Memory B cell (primary cell): Measurements from ENCODE around the gene PTAFR.

Experiments
- ATAC-seq: fragments of 150-1000 bp; cut with Tn5 transposase; 2 replicates; pipeline ENCODE4 v1.10.0; 2021; ENCODE audit warnings: low read depth, mild to moderate bottlenecking, moderate library complexity
- DNase-seq, 2 donors: peaks; one replicate each; pipeline ENCODE4 v3.0.0; 2022; ENCODE audit warnings: low spot score in 2 of 2
- H3K27ac Mint-ChIP-seq: one replicate; pipeline ENCODE4 v1.8.0; 2022; ENCODE audit warnings: mild to moderate bottlenecking, moderate library complexity, mixed read lengths
- H3K27me3 Mint-ChIP-seq: one replicate; pipeline ENCODE4 v1.8.0; 2022; ENCODE audit warnings: mixed read lengths
- H3K36me3 Mint-ChIP-seq: one replicate; pipeline ENCODE4 v1.8.0; 2022; ENCODE audit warnings: mild to moderate bottlenecking, mixed read lengths
- H3K4me1 Mint-ChIP-seq: one replicate; pipeline ENCODE4 v1.8.0; 2022; ENCODE audit warnings: mixed read lengths
- H3K4me3 Mint-ChIP-seq: one replicate; pipeline ENCODE4 v1.8.0; 2022; ENCODE audit warnings: mild to moderate bottlenecking, moderate library complexity, mixed read lengths
- H3K9me3 Mint-ChIP-seq: one replicate; pipeline ENCODE4 v1.8.0; 2022; ENCODE audit warnings: mixed read lengths

The PTAFR gene, protein sequence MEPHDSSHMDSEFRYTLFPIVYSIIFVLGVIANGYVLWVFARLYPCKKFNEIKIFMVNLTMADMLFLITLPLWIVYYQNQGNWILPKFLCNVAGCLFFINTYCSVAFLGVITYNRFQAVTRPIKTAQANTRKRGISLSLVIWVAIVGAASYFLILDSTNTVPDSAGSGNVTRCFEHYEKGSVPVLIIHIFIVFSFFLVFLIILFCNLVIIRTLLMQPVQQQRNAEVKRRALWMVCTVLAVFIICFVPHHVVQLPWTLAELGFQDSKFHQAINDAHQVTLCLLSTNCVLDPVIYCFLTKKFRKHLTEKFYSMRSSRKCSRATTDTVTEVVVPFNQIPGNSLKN

DNA sequence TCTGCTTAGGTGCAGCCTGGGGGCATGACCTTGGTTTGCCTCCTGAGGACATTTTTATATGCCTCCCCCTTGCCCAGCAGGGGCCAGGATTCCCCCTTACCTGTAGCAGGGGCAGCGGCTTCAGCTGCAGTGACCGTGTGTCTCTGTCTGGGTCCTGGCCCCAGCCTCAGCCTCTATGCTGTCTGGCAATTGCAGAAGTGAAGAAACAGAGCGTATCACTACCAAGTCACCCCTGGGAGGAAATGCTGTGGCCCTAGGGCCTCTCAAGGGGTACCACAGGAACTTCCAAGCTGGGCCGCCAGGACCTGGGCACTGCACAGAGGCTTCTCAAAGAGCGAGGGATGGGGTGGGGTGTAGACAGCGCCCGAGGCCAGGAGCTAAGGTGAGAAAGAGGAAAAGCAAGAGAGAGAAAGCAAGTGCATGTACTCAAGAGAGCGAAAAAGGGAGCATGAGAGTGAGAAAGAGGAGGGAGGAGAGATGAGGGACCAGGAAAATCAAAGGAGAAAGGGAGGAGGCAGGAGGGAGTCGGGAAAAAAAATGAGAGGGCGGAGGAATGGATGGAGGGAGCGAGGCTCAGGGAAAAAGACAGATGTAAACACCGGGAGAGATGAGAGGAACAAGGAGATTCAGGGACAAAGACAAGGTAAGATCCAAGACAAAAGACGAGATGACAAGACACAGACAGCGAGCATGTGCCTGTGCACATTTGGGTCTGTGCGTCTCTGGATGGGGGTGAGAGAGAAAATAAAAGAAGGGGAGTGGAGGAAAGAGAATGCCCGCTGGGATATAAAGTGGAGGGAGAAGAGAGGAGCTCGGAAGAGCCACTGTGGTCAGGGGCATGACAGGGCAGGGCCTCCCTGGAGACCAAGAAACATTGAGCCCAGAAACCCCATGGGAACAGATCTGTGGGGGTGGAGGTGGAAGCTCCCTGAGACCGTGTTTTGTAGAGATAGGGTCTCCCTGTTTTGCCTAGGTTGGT is at the start of gene PTAFR:
TSS of gene PTAFR (minus strand) at position 199 of the 979 bp plus-strand sequence. CDS start 25,669 bp downstream, outside the sequence.
- Mint-ChIP-seq H3K27ac (peak within 1 kb of the TSS; percentile 67), H3K4me1 (peaks cover 59% of the 10 kb centered on the region), H3K36me3 (no peaks in the 10 kb centered on the region), H3K27me3 (no peaks in the 10 kb centered on the region), H3K9me3 (no peaks in the 10 kb centered on the region), H3K4me3 (peak within 1 kb of the TSS; percentile 87)
- peak; percentile 54 to 60 for DNase-seq
- peak; percentile 68 for ATAC-seq

DNA sequence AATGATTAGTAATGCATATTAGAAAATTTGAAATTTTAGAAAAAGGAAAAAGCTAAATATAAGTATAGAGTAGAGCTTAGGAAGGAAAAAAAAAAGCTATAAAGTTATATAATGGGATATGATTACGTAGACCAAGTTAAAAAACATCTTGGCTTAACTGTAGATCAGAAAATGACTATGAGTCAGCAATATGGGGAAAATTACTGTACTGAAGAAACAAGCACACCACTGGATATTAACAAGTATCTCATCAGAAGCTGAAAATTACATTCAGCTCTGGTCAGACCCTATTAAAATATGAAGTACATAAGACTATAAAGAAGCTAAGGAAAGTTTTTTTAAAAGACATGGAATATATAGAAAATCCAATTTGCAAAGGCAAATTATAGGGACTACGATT is 36.8 kb upstream of the PTAFR start:
- H3K36me3 Mint-ChIP-seq: peaks cover 8% of the 10 kb centered on the region
- no peaks in the 10 kb centered on the region for H3K9me3 Mint-ChIP-seq
- no peak overlapping the region for H3K4me3 Mint-ChIP-seq
- no peak overlapping the region for H3K27ac Mint-ChIP-seq
- ATAC-seq (no peak), DNase-seq (no peak)
- H3K27me3 Mint-ChIP-seq: no peaks in the 10 kb centered on the region
- peaks cover 6% of the 10 kb centered on the region for H3K4me1 Mint-ChIP-seq

DNA sequence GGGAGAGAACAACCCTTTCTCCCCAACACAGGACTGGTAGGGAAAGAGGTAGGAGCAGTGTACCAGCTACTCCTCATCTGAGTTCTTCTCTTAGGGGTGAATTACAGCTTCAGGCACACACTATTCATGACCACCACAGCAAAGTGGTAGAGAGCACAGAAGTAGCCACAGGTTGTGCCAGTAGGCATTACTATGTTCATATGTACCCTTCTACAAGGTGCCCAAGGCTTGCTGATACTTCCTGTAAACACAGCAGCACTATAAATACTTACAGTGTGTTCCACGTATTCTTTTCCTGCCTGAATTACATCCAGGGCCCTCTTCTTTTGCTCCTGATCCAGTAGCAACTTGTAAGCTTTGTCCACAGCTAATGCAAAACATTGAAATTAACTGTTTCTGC is 33.2 kb upstream of the PTAFR start:
- Mint-ChIP-seq H3K9me3 (no peaks in the 10 kb centered on the region), H3K27me3 (no peaks in the 10 kb centered on the region), H3K4me1 (peaks cover 7% of the 10 kb centered on the region), H3K4me3 (no peak overlapping the region), H3K27ac (no peak overlapping the region), H3K36me3 (peaks cover 10% of the 10 kb centered on the region)
- DNase-seq (no peak), ATAC-seq (no peak)

DNA sequence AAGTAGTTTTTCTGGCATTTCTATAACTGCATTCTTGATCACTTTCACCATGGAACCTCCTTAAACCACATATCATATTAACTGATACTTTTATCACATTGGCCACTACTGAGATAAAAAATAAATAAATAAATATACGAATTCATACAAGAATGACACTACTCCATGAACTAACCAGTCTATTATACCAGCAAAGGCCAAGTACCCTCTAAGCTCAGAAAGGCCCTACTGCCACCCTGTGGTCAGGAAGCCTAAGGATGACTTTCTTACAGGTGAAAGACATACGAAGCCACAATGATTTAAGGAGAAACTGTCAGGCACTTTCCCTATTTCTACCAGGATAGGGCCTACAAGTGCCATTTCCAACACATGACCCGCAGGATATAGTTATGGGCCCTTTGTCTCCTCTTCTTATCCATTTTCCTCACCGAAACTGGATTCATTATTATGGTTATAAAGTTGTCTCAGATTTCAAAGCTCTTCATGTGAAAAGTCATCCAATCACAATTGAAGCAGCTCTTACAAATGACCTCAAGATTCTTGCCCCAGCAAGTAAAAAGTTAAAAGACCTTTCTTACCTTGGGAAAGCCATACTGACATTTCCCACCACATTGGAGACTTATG is 32.4 kb upstream of the PTAFR start:
- Mint-ChIP-seq H3K9me3 (no peaks in the 10 kb centered on the region), H3K27me3 (no peaks in the 10 kb centered on the region), H3K4me3 (no peak overlapping the region), H3K27ac (peak overlapping the region; percentile 63), H3K36me3 (peaks cover 13% of the 10 kb centered on the region), H3K4me1 (peaks cover 7% of the 10 kb centered on the region)
- ATAC-seq (peak; percentile 89), DNase-seq (peak; percentile 55 to 62)

DNA sequence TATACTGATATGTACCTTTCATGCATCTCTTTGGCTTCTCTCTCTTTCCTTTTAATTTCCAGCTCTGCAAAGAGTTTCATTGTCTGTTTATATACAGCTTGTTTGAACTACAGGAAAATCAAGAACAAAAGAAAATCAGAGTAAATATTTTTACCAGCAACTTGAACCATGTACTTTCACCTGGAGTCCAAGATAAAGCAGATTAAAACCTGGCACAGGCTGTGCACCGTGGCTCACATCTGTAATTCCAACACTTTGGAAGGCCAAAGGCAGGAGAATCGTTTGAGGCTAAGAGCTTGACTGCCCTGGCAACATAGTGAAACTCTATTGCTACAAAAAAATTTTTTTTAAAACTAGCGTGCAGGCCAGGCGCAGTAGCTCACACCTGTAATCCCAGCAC is 28.8 kb upstream of the PTAFR start:
- Mint-ChIP-seq H3K27me3 (no peaks in the 10 kb centered on the region), H3K4me3 (no peak overlapping the region), H3K9me3 (no peaks in the 10 kb centered on the region), H3K27ac (no peak overlapping the region), H3K36me3 (peaks cover 25% of the 10 kb centered on the region), H3K4me1 (peaks cover 9% of the 10 kb centered on the region)
- no peak for DNase-seq
- ATAC-seq: no peak

DNA sequence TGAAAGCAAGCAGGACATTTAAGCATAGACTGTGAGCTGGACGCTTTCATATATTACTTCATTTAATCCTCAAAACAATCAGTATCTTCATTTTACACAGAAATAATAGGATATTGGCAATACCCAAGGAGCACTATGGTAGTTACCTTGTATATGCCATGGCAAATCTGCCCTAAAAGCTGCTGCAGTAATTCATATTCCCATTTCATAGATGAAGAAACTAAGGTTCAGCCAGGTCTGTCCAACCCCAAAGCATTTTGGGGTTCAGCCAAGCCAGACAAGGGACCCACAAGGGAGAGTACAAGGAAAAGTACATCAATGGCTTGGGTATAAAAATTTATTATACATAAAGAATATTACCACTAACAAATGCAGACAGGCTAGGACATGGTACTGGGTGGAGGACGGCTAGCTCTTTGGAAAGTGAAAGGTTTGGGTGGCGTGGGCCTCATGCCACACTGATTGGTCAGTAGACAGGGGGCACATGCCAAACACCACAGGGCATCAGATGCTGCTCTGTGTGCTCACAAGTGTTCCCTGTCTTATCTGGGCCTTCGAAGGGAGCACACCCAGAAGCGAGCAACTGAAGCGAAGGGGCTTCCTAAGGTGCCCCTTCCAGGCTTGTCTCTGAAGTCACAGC is 23.9 kb upstream of the PTAFR start:
- no peak for DNase-seq
- H3K27me3 Mint-ChIP-seq: no peaks in the 10 kb centered on the region
- H3K4me3 Mint-ChIP-seq: no peak overlapping the region
- H3K9me3 Mint-ChIP-seq: peaks cover 2% of the 10 kb centered on the region
- ATAC-seq: no peak
- H3K36me3 Mint-ChIP-seq: peaks cover 38% of the 10 kb centered on the region
- H3K4me1 Mint-ChIP-seq: peaks cover 10% of the 10 kb centered on the region
- peak overlapping the region; percentile 24 for H3K27ac Mint-ChIP-seq

DNA sequence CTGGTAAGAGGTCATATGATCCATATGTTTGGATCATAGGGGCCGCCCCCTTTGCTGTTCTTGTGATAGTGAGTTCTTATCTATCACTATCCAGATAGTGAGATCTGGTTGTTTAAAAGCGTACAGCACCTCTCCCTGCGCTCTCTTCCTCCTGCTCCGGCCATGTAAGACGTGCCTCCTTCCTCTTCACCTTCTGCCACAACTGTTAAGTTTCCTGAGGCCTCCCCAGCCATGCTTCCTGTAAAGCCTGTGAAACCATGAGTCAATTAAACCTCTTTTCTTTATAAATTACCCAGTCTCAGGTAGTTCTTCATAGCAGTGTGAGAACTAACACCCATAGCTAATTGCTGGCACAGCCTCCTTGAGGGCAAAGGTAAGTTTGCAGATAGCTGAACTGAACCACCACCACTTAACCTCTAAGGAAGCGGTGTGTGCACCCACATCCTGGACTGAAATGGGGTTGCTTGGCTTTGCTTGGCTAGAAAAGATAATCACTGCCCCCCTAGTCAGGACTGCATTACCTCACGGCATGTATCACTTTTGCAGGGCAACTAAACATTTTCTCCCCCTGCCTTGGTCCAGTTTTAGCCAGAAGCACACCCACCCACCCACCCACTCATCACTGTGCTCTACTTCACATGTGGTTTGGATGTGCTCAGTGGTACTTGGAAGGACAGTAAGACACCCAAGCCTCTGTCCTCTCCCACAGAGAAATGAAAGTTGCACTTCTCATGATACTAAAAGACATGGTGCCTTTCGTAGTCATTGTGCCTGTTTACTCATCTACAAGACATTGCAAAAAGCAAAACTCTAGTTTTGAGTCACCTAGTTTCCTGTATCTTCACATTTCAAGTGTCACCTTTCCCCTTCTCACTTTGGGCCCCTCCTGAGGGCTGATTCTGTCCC is 23.1 kb upstream of the PTAFR start:
- Mint-ChIP-seq H3K4me3 (no peak overlapping the region), H3K27ac (peak overlapping the region; percentile 24), H3K27me3 (no peaks in the 10 kb centered on the region), H3K9me3 (peaks cover 2% of the 10 kb centered on the region), H3K4me1 (peaks cover 10% of the 10 kb centered on the region), H3K36me3 (peaks cover 35% of the 10 kb centered on the region)
- DNase-seq (no peak), ATAC-seq (peak; percentile 85)

DNA sequence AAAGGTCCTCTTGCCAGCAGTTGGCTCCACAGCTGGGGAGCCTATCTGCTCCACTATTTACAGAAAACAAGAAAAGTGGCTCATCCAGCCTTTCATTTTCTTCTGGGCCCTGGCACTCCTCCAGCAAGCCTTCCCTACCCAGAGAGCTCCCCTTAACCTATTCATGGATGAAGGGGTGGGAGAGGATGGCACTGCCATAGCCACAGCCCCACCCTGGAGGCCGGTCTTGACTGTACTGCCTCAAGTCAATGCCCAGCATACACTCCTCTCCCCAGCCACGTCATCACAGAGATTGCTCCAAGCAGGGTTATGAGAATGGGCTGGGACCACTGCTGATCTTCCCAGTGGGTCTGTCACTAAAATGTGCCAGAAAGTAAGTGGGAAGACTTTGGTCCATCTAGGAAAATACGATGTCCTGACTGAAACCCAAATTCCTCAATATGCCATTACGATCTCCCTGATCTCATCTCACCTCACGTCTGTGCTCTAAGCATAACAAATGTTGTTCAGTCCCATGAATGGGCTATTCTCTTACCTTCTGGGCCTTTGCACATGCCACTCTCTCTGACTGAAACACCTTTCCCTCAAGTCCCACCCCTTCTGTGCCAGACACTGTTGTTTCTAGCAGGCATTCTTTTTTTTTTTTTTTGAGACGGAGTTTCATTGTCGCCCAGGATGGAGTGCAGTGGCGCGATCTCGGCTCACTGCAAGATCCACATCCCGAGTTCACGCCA is 21.4 kb upstream of the PTAFR start:
- ATAC-seq (no peak), DNase-seq (no peak)
- H3K9me3 Mint-ChIP-seq: peaks cover 2% of the 10 kb centered on the region
- H3K27me3 Mint-ChIP-seq: no peaks in the 10 kb centered on the region
- H3K36me3 Mint-ChIP-seq: peaks cover 28% of the 10 kb centered on the region
- H3K4me3 Mint-ChIP-seq: no peak overlapping the region
- H3K27ac Mint-ChIP-seq: no peak overlapping the region
- H3K4me1 Mint-ChIP-seq: peaks cover 13% of the 10 kb centered on the region

DNA sequence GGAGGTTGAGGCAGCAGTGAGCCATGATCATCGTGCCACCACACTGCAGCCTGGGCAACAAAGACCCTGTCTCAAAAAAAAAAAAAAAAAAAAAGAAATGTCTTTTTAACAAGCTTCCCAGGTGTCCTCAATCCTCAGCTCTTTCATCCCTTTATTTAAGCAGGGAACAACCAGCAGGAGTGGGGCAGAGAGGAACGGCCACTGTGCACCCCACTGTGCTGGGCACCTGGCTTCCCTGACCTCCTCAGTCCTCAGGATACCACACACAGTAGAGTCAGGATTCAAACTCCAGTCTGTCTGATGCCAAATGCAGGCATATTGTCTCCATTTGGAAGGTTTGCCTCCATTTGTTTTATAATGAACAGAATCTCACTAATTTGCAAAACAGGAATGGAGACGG is 19.8 kb upstream of the PTAFR start:
- no peak for ATAC-seq
- H3K27ac Mint-ChIP-seq: no peak overlapping the region
- peaks cover 2% of the 10 kb centered on the region for H3K9me3 Mint-ChIP-seq
- H3K27me3 Mint-ChIP-seq: no peaks in the 10 kb centered on the region
- DNase-seq: no peak
- H3K4me3 Mint-ChIP-seq: no peak overlapping the region
- H3K4me1 Mint-ChIP-seq: peaks cover 13% of the 10 kb centered on the region
- peaks cover 28% of the 10 kb centered on the region for H3K36me3 Mint-ChIP-seq

DNA sequence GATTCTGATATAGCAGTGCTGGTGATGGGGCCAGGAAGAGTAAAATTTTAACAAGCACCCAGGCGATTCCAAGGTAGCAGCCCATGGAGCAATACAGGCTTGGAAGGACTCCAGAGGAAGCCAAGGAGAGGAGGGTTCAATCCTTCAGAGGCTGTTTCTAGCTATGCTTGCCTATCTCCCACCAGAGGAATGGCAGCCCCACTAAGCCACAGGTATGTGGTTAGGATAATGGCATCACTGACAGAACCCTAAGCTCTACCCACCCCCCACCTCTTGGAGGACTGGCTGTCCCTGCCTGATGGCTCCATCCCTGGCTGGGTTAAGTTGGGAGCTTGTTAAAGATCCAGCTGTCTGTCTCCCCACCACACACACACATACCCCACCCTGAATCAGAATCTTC is 19.3 kb upstream of the PTAFR start:
- H3K36me3 Mint-ChIP-seq: peaks cover 23% of the 10 kb centered on the region
- DNase-seq: no peak
- no peak overlapping the region for H3K27ac Mint-ChIP-seq
- H3K4me1 Mint-ChIP-seq: peaks cover 13% of the 10 kb centered on the region
- no peak for ATAC-seq
- H3K4me3 Mint-ChIP-seq: no peak overlapping the region
- peaks cover 2% of the 10 kb centered on the region for H3K9me3 Mint-ChIP-seq
- H3K27me3 Mint-ChIP-seq: no peaks in the 10 kb centered on the region

DNA sequence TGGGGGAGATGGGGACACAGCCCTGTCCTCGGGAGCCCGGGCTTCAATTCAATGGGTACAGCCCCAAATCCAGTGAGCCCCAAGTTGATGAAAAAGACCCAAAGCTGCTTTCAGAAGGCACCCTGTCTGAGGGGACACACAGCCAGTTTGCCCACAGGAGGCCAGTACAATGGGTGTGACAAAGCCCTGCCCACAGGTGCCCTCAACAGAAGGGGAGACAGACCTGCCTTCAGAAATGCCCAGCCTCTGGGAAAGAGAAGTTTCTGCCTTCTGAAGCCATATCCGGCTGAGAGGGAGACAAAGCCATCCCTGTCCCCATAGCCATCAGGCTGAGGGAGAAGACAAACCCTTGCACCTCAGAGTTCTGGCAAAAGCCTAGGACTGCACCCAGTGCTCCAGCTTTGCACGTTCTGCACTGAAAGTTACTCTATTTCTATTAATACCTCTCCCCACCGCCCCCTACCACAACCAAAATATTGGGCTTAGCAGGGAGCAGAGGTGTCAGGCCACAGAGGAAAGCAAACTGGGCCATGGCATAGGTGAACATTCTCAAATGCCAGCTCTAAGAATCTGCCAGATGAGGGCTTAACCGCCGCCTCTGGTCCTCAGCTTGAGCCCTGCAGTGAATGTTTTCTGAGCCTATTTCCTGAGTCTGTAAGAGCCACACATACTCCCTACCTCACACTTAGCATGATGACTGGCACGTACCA is 18.0 kb upstream of the PTAFR start:
- Mint-ChIP-seq H3K27me3 (no peaks in the 10 kb centered on the region), H3K36me3 (peaks cover 16% of the 10 kb centered on the region), H3K27ac (no peak overlapping the region), H3K4me3 (no peak overlapping the region), H3K4me1 (peaks cover 6% of the 10 kb centered on the region), H3K9me3 (peaks cover 2% of the 10 kb centered on the region)
- DNase-seq: no peak
- no peak for ATAC-seq

DNA sequence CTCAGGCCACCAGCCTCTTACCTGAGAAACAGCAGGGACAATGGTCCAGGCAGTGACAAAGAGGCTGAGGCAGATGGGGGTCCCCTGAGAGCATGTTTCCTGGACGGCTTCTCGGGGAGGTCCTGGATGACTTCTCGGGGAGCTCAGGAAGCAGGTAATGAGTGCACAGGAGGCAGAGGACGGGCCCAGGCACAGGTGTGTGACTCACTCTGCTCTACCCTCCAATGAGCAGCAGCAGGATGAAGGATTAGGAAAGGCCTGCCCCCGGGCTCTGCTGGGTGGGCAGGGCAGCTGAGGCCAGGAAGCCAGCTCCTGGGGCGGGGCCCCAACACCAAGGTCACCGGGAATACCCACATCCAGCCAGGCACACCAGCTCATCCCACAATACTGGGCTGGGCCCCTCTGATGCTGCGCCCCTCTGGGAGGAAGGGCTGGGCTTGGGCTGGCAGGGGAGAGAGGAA is 17.2 kb upstream of the PTAFR start:
- Mint-ChIP-seq H3K4me3 (no peak overlapping the region), H3K9me3 (no peaks in the 10 kb centered on the region), H3K36me3 (peaks cover 10% of the 10 kb centered on the region), H3K27me3 (no peaks in the 10 kb centered on the region), H3K4me1 (peaks cover 3% of the 10 kb centered on the region), H3K27ac (no peak overlapping the region)
- ATAC-seq (no peak), DNase-seq (no peak)
